GM23338 (cell line): Measurements from ENCODE around the gene PDE2A. TPM values are rescaled to one million over a fixed set of nuclear protein-coding genes. Genes with fewer than 3 reads are reported as not detected.

Experiments used
- ATAC-seq: fragments of 200-7000 bp; cut with Tn5 transposase; 3 replicates; pipeline ENCODE4 v1.9.1; 2020
- DNase-seq: peaks from one replicate; pipeline ENCODE4 v3.0.0-alpha.2; 2015; ENCODE audit warnings: low spot score
- H2AFZ ChIP-seq: fragments of 200-600 bp; sonication (generic); 2 replicates; pipeline ENCODE4 v1.8.0; 2016; ENCODE audit warnings: antibody characterized with exemption, mild to moderate bottlenecking, moderate library complexity
- H3F3A ChIP-seq: fragments of 200-600 bp; sonication (generic); replicated peaks from 2 replicates; pipeline ENCODE4 v1.8.0; 2017; ENCODE audit warnings: antibody characterized with exemption, mixed run types, low read depth
- H3K27ac ChIP-seq: fragments of 200-600 bp; sonication (generic); 2 replicates; pipeline ENCODE4 v1.6.1; 2016; ENCODE audit warnings: low read depth
- H3K27me3 ChIP-seq: fragments of 200-600 bp; sonication (generic); 2 replicates; pipeline ENCODE4 v1.8.0; 2016; ENCODE audit warnings: mild to moderate bottlenecking, mixed run types, moderate library complexity; ENCODE audit not compliant: insufficient read depth
- H3K36me3 ChIP-seq: fragments of 200-600 bp; sonication (generic); 2 replicates; pipeline ENCODE4 v1.8.0; 2016; ENCODE audit warnings: mild to moderate bottlenecking; ENCODE audit not compliant: insufficient read depth
- H3K4me1 ChIP-seq: fragments of 200-600 bp; sonication (generic); 2 replicates; pipeline ENCODE4 v1.8.0; 2016; ENCODE audit warnings: mild to moderate bottlenecking, moderate library complexity; ENCODE audit not compliant: insufficient read depth
- H3K4me2 ChIP-seq: fragments of 200-600 bp; sonication (generic); 2 replicates; pipeline ENCODE4 v1.7.1; 2017; ENCODE audit warnings: mixed run types
- H3K4me3 ChIP-seq: fragments of 200-600 bp; sonication (generic); 2 replicates; pipeline ENCODE4 v1.6.1; 2016; ENCODE audit warnings: mixed run types
- H3K79me2 ChIP-seq: fragments of 200-600 bp; sonication (generic); replicated peaks from 2 replicates; pipeline ENCODE4 v1.8.0; 2017; ENCODE audit warnings: mild to moderate bottlenecking; ENCODE audit not compliant: insufficient read depth
- H3K9me2 ChIP-seq: fragments of 200-600 bp; sonication (generic); 2 replicates; pipeline ENCODE4 v1.8.0; 2017; ENCODE audit not compliant: insufficient read depth
- H4K20me1 ChIP-seq: fragments of 200-600 bp; sonication (generic); replicated peaks from 2 replicates; pipeline ENCODE4 v1.8.0; 2017; ENCODE audit warnings: mild to moderate bottlenecking; ENCODE audit not compliant: insufficient read depth
- H3K27ac Mint-ChIP-seq: 2 replicates; pipeline ENCODE4 v1.8.0; 2020; ENCODE audit warnings: inconsistent platforms, mild to moderate bottlenecking, moderate library complexity, mixed read lengths
- H3K27me3 Mint-ChIP-seq: 3 replicates; pipeline ENCODE4 v1.8.0; 2022; ENCODE audit warnings: low read depth, mild to moderate bottlenecking, moderate library complexity, mixed read lengths, inconsistent platforms; ENCODE audit not compliant: insufficient read depth, poor library complexity
- H3K36me3 Mint-ChIP-seq: 3 replicates; pipeline ENCODE4 v1.8.0; 2021; ENCODE audit warnings: low read depth, mild to moderate bottlenecking, inconsistent platforms, moderate library complexity, mixed read lengths
- H3K4me1 Mint-ChIP-seq: 3 replicates; pipeline ENCODE4 v1.8.0; 2020; ENCODE audit warnings: mild to moderate bottlenecking, inconsistent platforms, mixed read lengths
- H3K4me3 Mint-ChIP-seq: 3 replicates; pipeline ENCODE4 v1.8.0; 2021; ENCODE audit warnings: moderate library complexity, mild to moderate bottlenecking, inconsistent platforms, mixed read lengths
- H3K9me3 Mint-ChIP-seq: 3 replicates; pipeline ENCODE4 v1.8.0; 2020; ENCODE audit warnings: moderate library complexity, mild to moderate bottlenecking, inconsistent platforms, mixed read lengths
- CREB1 ChIP-seq: fragments of 250-450 bp; sonication (Bioruptor Pico); IDR thresholded peaks from 2 replicates; pipeline ENCODE4 v1.5.0; 2020; ENCODE audit warnings: low read depth, mild to moderate bottlenecking, moderate library complexity
- CTCF ChIP-seq, 2 experiments: fragments of 200-600 bp in 1 of 2; sonication (generic) in 1 of 2; conservative IDR thresholded peaks; 2 replicates each; pipeline versions ENCODE4 v1.5.1 to v1.6.1; 2016 to 2017; ENCODE audit warnings: antibody characterized with exemption in 2 of 2, low read depth in 2 of 2, mild to moderate bottlenecking in 2 of 2, moderate library complexity in 1 of 2
- EZH2 ChIP-seq: fragments of 200-600 bp; sonication (generic); IDR thresholded peaks from one replicate; pipeline ENCODE4 v1.8.0; 2017; ENCODE audit warnings: antibody characterized with exemption, mild to moderate bottlenecking, low read depth; ENCODE audit not compliant: unreplicated experiment
- EZH2phosphoT487 ChIP-seq: fragments of 200-600 bp; sonication (generic); IDR thresholded peaks from one replicate; pipeline ENCODE4 v1.8.1; 2018; ENCODE audit warnings: antibody characterized with exemption; ENCODE audit not compliant: unreplicated experiment
- NANOG ChIP-seq: IDR thresholded peaks from 2 replicates; pipeline ENCODE4 v1.6.1; 2016; ENCODE audit warnings: antibody characterized with exemption, borderline replicate concordance
- POLR2AphosphoS5 ChIP-seq: IDR thresholded peaks from 2 replicates; pipeline ENCODE4 v1.6.1; 2016; ENCODE audit warnings: antibody characterized with exemption, low read depth
- STAT1 ChIP-seq: IDR thresholded peaks from one replicate; pipeline ENCODE4 v1.6.1; 2016; ENCODE audit warnings: antibody characterized with exemption; ENCODE audit not compliant: unreplicated experiment
- ZNF114 ChIP-seq: fragments of 250-450 bp; sonication (Bioruptor Pico); IDR thresholded peaks from 2 replicates; pipeline ENCODE4 v1.5.0; 2020; ENCODE audit warnings: mild to moderate bottlenecking, moderate library complexity
- ZNF331 ChIP-seq: fragments of 250-450 bp; sonication (Bioruptor Pico); IDR thresholded peaks from 2 replicates; pipeline ENCODE4 v1.5.0; 2020; ENCODE audit warnings: low read depth, mild to moderate bottlenecking, moderate library complexity
- ZNF462 ChIP-seq: fragments of 250-450 bp; sonication (Bioruptor Pico); IDR thresholded peaks from 2 replicates; pipeline ENCODE4 v1.5.0; 2020; ENCODE audit warnings: mild to moderate bottlenecking, moderate library complexity
- polyA plus RNA-seq: library from polyadenylated mRNA; unstranded; fragments of >200 nt; fragmentation: Nextera tagmentation; extraction: Ambion mirVana; gene quantifications from 2 replicates; pipeline ENCODE4 v1.2.1, GENCODE V29; 2016
- total RNA-seq: library from RNA; depleted of rRNA; stranded (reverse); fragments of >200 nt; shearing (Covaris generic); gene quantifications from 2 replicates; pipeline ENCODE4 v1.2.3, GENCODE V29; 2014
- TF ChIP-seq, protein P1 (sequence below): IDR thresholded peaks from 2 replicates; pipeline ENCODE4 v1.6.1; 2016; ENCODE audit warnings: antibody characterized with exemption

The PDE2A gene
- total and polyA plus RNA-seq, 2 experiments from 2014 or later: 4.3 to 16.2 TPM

GRCh38 chr11:72584293-72584938 is 89.8 kb downstream of the PDE2A start:
- Histone ChIP-seq H3K79me2 (no peaks in the 10 kb centered on the region), H3K4me3 (peak overlapping the region; percentile 65), H2AFZ (peak overlapping the region; percentile 88), H3K9me2 (0 out of 2 replicates have a peak, but pooled peaks cover 5% of the 10 kb centered on the region), H3K27ac (no peak overlapping the region), H3K36me3 (no peaks in the 10 kb centered on the region), H3F3A (0 out of 2 replicates have a peak, but pooled peaks cover 4% of the 10 kb centered on the region), H4K20me1 (no peaks in the 10 kb centered on the region), H3K4me2 (peak overlapping the region; percentile 86), H3K27me3 (peaks cover 50% of the 10 kb centered on the region), H3K4me1 (peaks cover 9% of the 10 kb centered on the region)
- Mint-ChIP-seq H3K27ac (no peak overlapping the region), H3K9me3 (peaks cover 2% of the 10 kb centered on the region; the same call in 1 of the 3 replicates), H3K4me1 (peaks cover 13% of the 10 kb centered on the region), H3K36me3 (no peaks in the 10 kb centered on the region; the same call in 2 of the 3 replicates), H3K4me3 (peak overlapping the region; percentile 79), H3K27me3 (peaks cover 54% of the 10 kb centered on the region)
- ATAC-seq (peak; percentile 82), DNase-seq (peak; percentile 87)
- peak; percentile 47 for TF ChIP-seq POLR2AphosphoS5
- TF ChIP-seq NANOG: no peak

DNA sequence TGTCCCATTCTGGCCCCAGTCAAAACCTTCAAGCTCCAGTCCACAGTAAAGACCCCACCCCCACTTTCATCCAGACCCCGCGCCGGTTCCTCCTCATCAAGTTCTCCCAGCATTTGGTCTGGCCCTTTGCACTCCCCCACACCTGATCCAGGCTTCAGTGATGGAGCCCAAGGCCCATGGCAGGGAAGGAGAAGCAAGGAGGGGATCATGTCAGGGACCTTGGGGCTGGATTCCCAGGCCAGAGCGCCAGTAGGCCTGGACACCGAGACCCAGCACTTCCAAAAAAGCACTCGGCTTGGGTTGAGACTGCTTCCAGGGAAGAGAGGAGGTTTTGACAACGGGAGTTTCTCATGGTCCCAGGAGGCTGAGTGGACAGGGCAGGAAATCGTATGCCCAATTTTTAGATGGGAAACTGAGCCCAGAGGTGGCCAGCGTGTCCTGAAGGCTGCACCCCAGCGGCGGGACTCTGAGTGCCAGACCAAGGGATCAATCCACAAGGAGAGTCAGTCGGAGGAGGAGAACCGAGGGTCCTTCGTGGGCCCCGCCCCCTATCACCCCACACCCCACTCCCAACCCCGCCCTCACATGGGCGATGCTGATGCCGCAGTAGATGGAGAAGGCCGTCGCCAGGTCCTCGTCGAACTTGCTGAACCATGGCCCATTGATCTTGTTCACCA is 90.5 kb downstream of the PDE2A start:
- H3K9me2 ChIP-seq: 0 out of 2 replicates have a peak, but pooled peaks cover 5% of the 10 kb centered on the region
- ATAC-seq (no peak; the same call in 2 of the 3 replicates), DNase-seq (no peak)
- no peaks in the 10 kb centered on the region for H4K20me1 ChIP-seq
- H3K9me3 Mint-ChIP-seq: peaks cover 2% of the 10 kb centered on the region; the same call in 1 of the 3 replicates
- no peaks in the 10 kb centered on the region for H3K36me3 ChIP-seq
- no peak for TF ChIP-seq STAT1
- no peak for TF ChIP-seq EZH2phosphoT487
- TF ChIP-seq ZNF462 (CRISPR knock-in tag): no peak
- TF ChIP-seq, protein P1, sequence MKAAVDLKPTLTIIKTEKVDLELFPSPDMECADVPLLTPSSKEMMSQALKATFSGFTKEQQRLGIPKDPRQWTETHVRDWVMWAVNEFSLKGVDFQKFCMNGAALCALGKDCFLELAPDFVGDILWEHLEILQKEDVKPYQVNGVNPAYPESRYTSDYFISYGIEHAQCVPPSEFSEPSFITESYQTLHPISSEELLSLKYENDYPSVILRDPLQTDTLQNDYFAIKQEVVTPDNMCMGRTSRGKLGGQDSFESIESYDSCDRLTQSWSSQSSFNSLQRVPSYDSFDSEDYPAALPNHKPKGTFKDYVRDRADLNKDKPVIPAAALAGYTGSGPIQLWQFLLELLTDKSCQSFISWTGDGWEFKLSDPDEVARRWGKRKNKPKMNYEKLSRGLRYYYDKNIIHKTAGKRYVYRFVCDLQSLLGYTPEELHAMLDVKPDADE: no peak
- no peak for TF ChIP-seq CREB1 (CRISPR knock-in tag)
- TF ChIP-seq ZNF331 (CRISPR knock-in tag): no peak
- no peak for TF ChIP-seq EZH2
- TF ChIP-seq ZNF114: no peak
- no peak for TF ChIP-seq CTCF (conservative IDR thresholded peaks at IDR 0.05; ENCODE audit: low read depth in 2 of 2)
- TF ChIP-seq POLR2AphosphoS5: no peak
- peaks cover 8% of the 10 kb centered on the region for H3K4me1 ChIP-seq
- H3K4me3 ChIP-seq: peak overlapping the region; percentile 65
- H3K79me2 ChIP-seq: no peaks in the 10 kb centered on the region
- no peak overlapping the region for H3K27ac ChIP-seq
- peaks cover 43% of the 10 kb centered on the region for H3K27me3 ChIP-seq
- H3F3A ChIP-seq: 0 out of 2 replicates have a peak, but pooled peaks cover 4% of the 10 kb centered on the region
- peak overlapping the region; percentile 79 for H3K4me3 Mint-ChIP-seq
- peaks cover 49% of the 10 kb centered on the region for H3K27me3 Mint-ChIP-seq
- H3K27ac Mint-ChIP-seq: no peak overlapping the region
- peaks cover 10% of the 10 kb centered on the region for H3K4me1 Mint-ChIP-seq
- no peaks in the 10 kb centered on the region; the same call in 2 of the 3 replicates for H3K36me3 Mint-ChIP-seq
- H2AFZ ChIP-seq: peak overlapping the region; percentile 88
- H3K4me2 ChIP-seq: peak overlapping the region; percentile 86
